ENCODE data around the gene WNK4.
"Not testable (repeated sequence)": the region's sequence is repeated elsewhere in the genome, so short reads cannot be mapped to it uniquely, and the experiment has no call there.

WNK4 gene

GRCh38 chr17:42760652-42761581, 19.5 kb upstream of the WNK4 start, which contains the start of gene RAMP2:
Gene RAMP2, plus strand, starts transcription at chr17:42761227. Its CDS starts 35 bp downstream, at chr17:42761262.
- no peak for DNase-seq (ENCODE audit: extremely low read depth, low read depth)
- H3K4me3 ChIP-seq (replicated peaks; ENCODE audit: low read depth, low read length): peak within 1 kb of the TSS; percentile 24
- TF ChIP-seq, protein P1, sequence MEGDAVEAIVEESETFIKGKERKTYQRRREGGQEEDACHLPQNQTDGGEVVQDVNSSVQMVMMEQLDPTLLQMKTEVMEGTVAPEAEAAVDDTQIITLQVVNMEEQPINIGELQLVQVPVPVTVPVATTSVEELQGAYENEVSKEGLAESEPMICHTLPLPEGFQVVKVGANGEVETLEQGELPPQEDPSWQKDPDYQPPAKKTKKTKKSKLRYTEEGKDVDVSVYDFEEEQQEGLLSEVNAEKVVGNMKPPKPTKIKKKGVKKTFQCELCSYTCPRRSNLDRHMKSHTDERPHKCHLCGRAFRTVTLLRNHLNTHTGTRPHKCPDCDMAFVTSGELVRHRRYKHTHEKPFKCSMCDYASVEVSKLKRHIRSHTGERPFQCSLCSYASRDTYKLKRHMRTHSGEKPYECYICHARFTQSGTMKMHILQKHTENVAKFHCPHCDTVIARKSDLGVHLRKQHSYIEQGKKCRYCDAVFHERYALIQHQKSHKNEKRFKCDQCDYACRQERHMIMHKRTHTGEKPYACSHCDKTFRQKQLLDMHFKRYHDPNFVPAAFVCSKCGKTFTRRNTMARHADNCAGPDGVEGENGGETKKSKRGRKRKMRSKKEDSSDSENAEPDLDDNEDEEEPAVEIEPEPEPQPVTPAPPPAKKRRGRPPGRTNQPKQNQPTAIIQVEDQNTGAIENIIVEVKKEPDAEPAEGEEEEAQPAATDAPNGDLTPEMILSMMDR (IDR thresholded peaks at IDR 0.05; ENCODE audit: low read depth, low read length, missing control alignments): no peak

DNA sequence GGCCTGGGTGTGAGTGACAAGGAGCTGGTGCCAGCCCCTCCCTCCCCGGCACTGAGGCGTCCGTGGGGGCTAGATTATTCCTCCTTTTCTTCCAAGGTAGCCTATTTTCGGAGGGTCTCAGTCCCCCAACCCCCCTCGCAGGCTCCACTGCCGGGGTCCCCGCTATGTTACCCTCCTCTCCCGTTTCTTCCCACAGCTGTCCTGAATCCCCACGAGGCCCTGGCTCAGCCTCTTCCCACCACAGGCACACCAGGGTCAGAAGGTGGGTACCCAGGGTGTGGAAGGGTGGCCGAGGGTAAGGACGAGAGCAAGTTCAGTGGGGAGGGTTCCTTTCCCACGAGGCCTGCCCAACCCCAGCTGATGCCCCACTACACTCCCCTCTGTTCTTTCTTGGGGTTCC, 18.8 kb upstream of the WNK4 start:
- TF ChIP-seq, protein P1 (IDR thresholded peaks at IDR 0.05; ENCODE audit: low read depth, low read length, missing control alignments): no peak
- no peak for DNase-seq (ENCODE audit: extremely low read depth, low read depth)
- peak overlapping the region; percentile 24; the same call in 1 of the 2 replicates for H3K4me3 ChIP-seq (replicated peaks; ENCODE audit: low read depth, low read length)

- TF ChIP-seq, protein P1 (IDR thresholded peaks at IDR 0.05; ENCODE audit: low read depth, low read length, missing control alignments): no peak
Measured at GRCh38 chr17:42766124-42766523, 14.3 kb upstream of the WNK4 start.

DNA sequence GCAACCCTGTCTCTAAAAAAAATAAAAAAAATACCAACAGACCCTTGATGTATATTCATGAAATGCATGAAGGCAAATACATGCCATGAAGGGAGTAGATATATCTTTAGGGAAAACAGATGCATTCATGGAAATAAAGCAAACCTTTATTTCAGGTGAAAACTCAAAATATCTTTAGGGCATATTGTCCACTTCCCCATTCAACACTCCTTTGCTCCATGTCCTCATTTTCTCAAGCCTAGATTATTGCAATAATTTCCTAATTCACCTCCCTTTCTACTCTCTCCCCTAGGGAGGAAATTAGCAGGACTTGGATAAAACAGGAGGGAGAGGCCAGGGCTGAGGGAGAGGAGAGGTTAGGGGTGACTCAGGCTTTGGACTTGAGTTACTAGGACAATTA, 12.9 kb upstream of the WNK4 start:
- H3K4me3 ChIP-seq (replicated peaks; ENCODE audit: low read depth, low read length): no peak overlapping the region
- no peak for DNase-seq (ENCODE audit: extremely low read depth, low read depth)
- TF ChIP-seq, protein P1 (IDR thresholded peaks at IDR 0.05; ENCODE audit: low read depth, low read length, missing control alignments): no peak

More at GRCh38 chr17:42766124-42766523, 14.3 kb upstream of the WNK4 start:
- no peak for DNase-seq (ENCODE audit: extremely low read depth, low read depth)
- no peak overlapping the region for H3K4me3 ChIP-seq (replicated peaks; ENCODE audit: low read depth, low read length)

DNA sequence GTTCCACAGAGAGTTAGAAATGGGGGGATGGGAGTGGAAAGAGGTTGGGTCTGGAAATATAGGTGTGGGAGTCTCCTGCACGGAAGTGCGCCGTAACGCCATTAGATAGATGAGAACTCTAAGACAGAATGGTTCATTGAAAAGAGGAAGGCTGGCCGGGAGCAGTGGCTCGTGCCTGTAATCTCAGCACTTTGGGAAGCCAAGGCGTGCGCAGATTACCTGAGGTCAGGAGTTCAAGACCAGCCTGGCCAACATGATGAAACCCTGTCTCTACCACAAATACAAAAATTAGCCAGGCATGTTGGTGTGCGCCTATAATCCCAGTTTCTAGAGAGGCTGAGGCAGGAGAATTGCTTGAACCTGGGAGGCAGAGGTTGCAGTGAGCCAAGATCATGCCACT, 12.4 kb upstream of the WNK4 start:
- not testable (repeated sequence) for DNase-seq (ENCODE audit: extremely low read depth, low read depth); H3K4me3 ChIP-seq (replicated peaks; ENCODE audit: low read depth, low read length)

- not testable (repeated sequence) for DNase-seq (ENCODE audit: extremely low read depth, low read depth); H3K4me3 ChIP-seq (replicated peaks; ENCODE audit: low read depth, low read length)
Measured at GRCh38 chr17:42769964-42770363, 10.4 kb upstream of the WNK4 start.

GRCh38 chr17:42772945-42773289, 7.5 kb upstream of the WNK4 start:
- DNase-seq (ENCODE audit: extremely low read depth, low read depth): no peak
- H3K4me3 ChIP-seq (replicated peaks; ENCODE audit: low read depth, low read length): peak overlapping the region; percentile 98
- TF ChIP-seq, protein P1 (IDR thresholded peaks at IDR 0.05; ENCODE audit: low read depth, low read length, missing control alignments): no peak
